ENCODE data around the gene ZNF440.
A peak's percentile ranks its signal among the peaks of the same experiment; 100 is the strongest.
"Not testable (repeated sequence)": the region's sequence is repeated elsewhere in the genome, so short reads cannot be mapped to it uniquely, and the experiment has no call there.

Gene ZNF440

DNA sequence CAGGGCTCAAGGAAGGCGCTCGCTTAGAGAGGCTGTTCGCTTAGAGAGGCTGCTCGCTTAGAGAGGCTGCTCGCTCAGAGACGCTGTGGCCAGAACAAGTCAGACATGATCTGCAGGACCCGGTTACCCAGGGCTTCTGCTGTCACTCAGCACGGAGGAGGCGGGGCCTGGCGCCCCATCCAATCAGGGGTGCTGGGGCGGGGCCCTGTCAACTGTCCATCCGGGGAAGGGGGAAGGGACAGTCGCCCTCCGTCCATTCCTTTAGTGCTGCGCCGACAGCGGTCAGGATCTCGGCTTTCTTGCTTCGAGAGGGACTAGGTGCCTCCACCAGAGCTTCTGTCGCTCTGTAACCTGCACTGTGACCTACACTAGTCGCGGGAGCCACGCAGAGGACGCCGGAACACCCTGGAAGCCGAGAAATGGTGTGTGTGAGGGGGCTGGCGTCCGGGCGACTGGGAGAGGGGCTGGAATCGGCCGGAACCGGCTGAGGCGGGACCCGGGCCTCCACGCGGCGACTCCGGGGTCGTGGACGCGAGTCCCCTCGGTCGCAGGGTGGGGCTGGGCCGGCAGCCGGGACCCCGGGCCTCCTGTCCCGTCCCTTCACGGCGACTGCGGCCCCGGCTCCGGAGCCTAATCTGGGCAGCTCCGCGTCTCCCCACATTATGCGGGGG is at the start of gene ZNF440:
TSS of gene ZNF440 (plus strand) at position 245 of the 671 bp plus-strand sequence. CDS start at position 420, 175 bp downstream.
- DNase-seq, result peak; percentile 87
- ATAC-seq (replicated peaks), result peak; percentile 98 to 99
- Mint-ChIP-seq H3K4me1 (peaks cover 11 to 25% of the 10 kb centered on the region in 2 donors), H3K36me3 (peaks cover 6 to 7% of the 10 kb centered on the region in 2 donors), H3K27me3 (no peaks in the 10 kb centered on the region), H3K27ac (peak within 1 kb of the TSS; percentile 96), H3K4me3 (peak within 1 kb of the TSS; percentile 90 to 91), H3K9me3 (no peaks in the 10 kb centered on the region)

- peaks cover 13 to 16% of the 10 kb centered on the region in 2 donors for H3K4me1 Mint-ChIP-seq
- H3K27me3 Mint-ChIP-seq, result no peaks in the 10 kb centered on the region
- ATAC-seq (replicated peaks) (peak; percentile 95 to 96), DNase-seq (peak; percentile 94)
- peak within 1 kb of the TSS; percentile 100 for H3K27ac Mint-ChIP-seq
- peaks cover 15 to 37% of the 10 kb centered on the region in 2 donors for H3K36me3 Mint-ChIP-seq
- peak within 1 kb of the TSS; percentile 96 to 100 for H3K4me3 Mint-ChIP-seq
- H3K9me3 Mint-ChIP-seq, result peaks cover 21 to 24% of the 10 kb centered on the region in 2 donors
Measured at GRCh38 chr19:11766597-11767591, 47.2 kb upstream of the ZNF440 start, which contains the start of gene ZNF441. ZNF441 (plus strand) TSS chr19:11767000; CDS start chr19:11767194, 194 bp downstream.

DNA sequence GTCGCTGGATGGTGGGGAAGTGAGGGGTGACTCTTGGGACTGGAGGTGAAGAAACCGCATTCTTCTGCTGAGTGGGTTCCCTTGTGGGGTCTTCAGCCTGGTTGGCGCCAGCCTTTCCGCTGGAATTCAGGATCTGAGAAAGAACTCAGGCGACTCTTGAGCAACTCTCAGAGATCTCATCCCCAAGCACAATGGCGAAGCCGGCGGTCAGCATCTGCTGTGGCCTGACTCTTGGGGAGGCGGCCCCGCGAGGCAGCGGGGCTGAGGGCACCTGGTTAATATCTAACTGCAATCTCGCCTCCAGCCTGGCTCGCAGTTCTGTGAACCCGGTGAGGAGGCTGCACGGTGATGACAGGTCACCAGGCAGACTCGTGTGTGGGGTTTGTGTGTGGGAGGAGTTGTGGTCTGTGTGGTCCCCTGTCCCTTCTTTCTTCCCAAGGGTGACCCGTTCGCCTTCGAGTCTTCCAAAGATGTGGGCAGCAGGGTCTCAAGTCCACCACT is 46.4 kb upstream of the ZNF440 start:
- peaks cover 21 to 43% of the 10 kb centered on the region in 2 donors for H3K36me3 Mint-ChIP-seq
- DNase-seq (peak; percentile 42), ATAC-seq (replicated peaks) (peak; percentile 41 to 48)
- H3K27me3 Mint-ChIP-seq, result no peaks in the 10 kb centered on the region
- H3K9me3 Mint-ChIP-seq, result peaks cover 27 to 29% of the 10 kb centered on the region in 2 donors
- peak overlapping the region; percentile 100 for H3K27ac Mint-ChIP-seq
- H3K4me1 Mint-ChIP-seq, result peaks cover 16% of the 10 kb centered on the region in 2 donors
- H3K4me3 Mint-ChIP-seq, result peak overlapping the region; percentile 96 to 100

DNA sequence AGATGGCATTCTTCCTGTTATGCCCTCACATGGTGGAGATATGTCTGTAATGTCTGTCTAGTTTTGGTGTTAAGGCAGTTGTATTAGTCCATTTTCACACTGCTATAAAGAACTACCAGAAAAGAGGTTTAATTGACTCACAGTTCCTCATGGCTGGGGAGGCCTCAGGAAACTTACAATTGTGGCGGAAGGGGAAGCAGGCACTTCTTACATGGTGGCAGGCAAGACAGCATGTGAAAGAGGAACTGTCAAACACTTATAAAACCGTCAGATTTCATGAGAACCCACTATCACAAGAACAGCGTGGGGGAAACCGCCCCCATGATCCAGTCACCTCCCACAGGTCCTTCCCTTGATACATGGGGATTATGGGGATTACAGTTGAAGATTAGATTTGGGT is 44.1 kb upstream of the ZNF440 start:
- Mint-ChIP-seq H3K4me1 (peaks cover 16 to 17% of the 10 kb centered on the region in 2 donors), H3K9me3 (peaks cover 22 to 37% of the 10 kb centered on the region in 2 donors), H3K27me3 (no peaks in the 10 kb centered on the region), H3K4me3 (no peak overlapping the region), H3K36me3 (peaks cover 29 to 56% of the 10 kb centered on the region in 2 donors), H3K27ac (peak overlapping the region; percentile 20)
- DNase-seq (no peak), ATAC-seq (replicated peaks) (no peak)

DNA sequence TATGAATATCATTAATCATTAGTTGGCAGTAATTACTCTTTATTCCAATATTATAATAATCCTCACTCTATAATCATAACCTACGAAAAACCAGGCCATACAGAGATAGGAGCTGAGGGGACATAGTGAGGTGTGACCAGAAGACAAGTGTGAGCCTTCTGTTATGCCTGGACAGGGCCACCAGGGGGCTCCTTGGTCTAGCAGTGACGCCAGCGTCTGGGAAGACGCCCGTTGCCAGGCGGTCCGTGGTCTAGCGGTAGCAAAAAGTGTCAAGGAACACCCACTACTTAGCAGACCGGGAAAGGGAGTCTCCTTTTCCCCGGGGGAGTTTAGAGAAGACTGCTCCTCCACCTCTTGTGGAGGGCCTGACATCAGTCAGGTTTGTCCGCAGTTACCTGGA is 42.6 kb upstream of the ZNF440 start:
- not testable (repeated sequence) for H3K27ac Mint-ChIP-seq; DNase-seq; H3K27me3 Mint-ChIP-seq; H3K4me3 Mint-ChIP-seq; ATAC-seq (replicated peaks)
- Mint-ChIP-seq H3K4me1 (peaks cover 16 to 17% of the 10 kb centered on the region in 2 donors), H3K36me3 (peaks cover 34 to 65% of the 10 kb centered on the region in 2 donors), H3K9me3 (peaks cover 22 to 37% of the 10 kb centered on the region in 2 donors)

DNA sequence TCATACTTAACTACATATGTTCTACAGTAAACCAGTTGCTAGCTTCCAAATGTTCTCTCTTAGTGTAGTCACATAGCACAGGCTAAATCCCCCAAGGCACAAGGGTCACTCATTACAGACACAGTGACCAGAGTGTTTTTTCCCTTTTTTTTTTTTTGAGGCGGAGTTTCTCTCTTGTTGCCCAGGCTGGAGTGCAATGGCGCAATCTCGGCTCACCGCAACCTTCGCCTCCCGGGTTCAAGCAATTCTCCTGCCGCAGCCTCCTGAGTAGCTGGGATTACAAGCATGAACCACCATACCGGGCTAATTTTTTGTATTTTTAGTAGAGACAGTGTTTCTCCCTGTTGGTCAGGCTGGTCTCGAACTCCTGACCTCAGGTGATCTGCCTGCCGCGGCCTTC is 37.4 kb upstream of the ZNF440 start:
- H3K9me3 Mint-ChIP-seq, result peaks cover 18 to 23% of the 10 kb centered on the region in 2 donors
- not testable (repeated sequence) for ATAC-seq (replicated peaks); DNase-seq; H3K4me3 Mint-ChIP-seq; H3K27me3 Mint-ChIP-seq; H3K27ac Mint-ChIP-seq; H3K4me1 Mint-ChIP-seq
- peaks cover 59 to 81% of the 10 kb centered on the region in 2 donors for H3K36me3 Mint-ChIP-seq

- peaks cover 14 to 20% of the 10 kb centered on the region in 2 donors for H3K9me3 Mint-ChIP-seq
- peaks cover 64 to 80% of the 10 kb centered on the region in 2 donors for H3K36me3 Mint-ChIP-seq
- H3K4me3 Mint-ChIP-seq, result no peak overlapping the region
- H3K27me3 Mint-ChIP-seq, result no peaks in the 10 kb centered on the region
- DNase-seq (no peak), ATAC-seq (replicated peaks) (no peak)
- no peak overlapping the region for H3K27ac Mint-ChIP-seq
- no peaks in the 10 kb centered on the region for H3K4me1 Mint-ChIP-seq
Measured at GRCh38 chr19:11780431-11781020, 33.5 kb upstream of the ZNF440 start.

- H3K4me1 Mint-ChIP-seq, result no peaks in the 10 kb centered on the region
- H3K27ac Mint-ChIP-seq, result no peak overlapping the region
- no peak overlapping the region for H3K4me3 Mint-ChIP-seq
- peaks cover 62 to 78% of the 10 kb centered on the region in 2 donors for H3K36me3 Mint-ChIP-seq
- no peaks in the 10 kb centered on the region for H3K27me3 Mint-ChIP-seq
- peak; percentile 46 to 71 for ATAC-seq (replicated peaks)
- DNase-seq, result no peak
- peaks cover 14 to 23% of the 10 kb centered on the region in 2 donors for H3K9me3 Mint-ChIP-seq
Measured at GRCh38 chr19:11781295-11782057, 32.6 kb upstream of the ZNF440 start.

- DNase-seq (no peak), ATAC-seq (replicated peaks) (no peak)
- no peaks in the 10 kb centered on the region for H3K4me1 Mint-ChIP-seq
- H3K9me3 Mint-ChIP-seq, result peaks cover 14 to 28% of the 10 kb centered on the region in 2 donors
- H3K27ac Mint-ChIP-seq, result no peak overlapping the region
- no peak overlapping the region for H3K4me3 Mint-ChIP-seq
- peaks cover 52 to 63% of the 10 kb centered on the region in 2 donors for H3K36me3 Mint-ChIP-seq
- no peaks in the 10 kb centered on the region for H3K27me3 Mint-ChIP-seq
Measured at GRCh38 chr19:11783767-11784166, 30.3 kb upstream of the ZNF440 start.

DNA sequence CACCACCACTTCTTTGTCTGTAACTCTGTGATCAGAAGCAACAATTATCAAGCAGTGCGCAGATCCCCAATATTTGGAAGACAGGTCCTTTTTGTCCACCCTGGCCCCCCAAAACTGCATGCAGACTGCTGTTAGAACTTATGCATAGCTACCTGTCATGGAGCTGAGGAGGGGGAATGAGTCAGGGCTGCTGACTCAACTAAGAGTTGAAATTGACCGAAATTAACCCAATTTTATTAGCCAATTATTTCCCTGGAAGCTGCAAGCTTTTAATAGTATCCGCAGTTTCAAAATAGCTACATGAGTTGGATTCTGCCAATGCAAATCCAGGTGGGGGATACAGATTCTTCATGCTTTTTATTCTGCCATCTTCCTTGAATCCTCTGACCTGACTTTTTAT is 29.7 kb upstream of the ZNF440 start:
- ATAC-seq (replicated peaks), result no peak
- H3K9me3 Mint-ChIP-seq, result peaks cover 14 to 30% of the 10 kb centered on the region in 2 donors

GRCh38 chr19:11787536-11787935 is 26.5 kb upstream of the ZNF440 start:
- DNase-seq (no peak), ATAC-seq (replicated peaks) (no peak)
- Mint-ChIP-seq H3K36me3 (peaks cover 27 to 33% of the 10 kb centered on the region in 2 donors), H3K4me1 (peaks cover 0 to under 1% of the 10 kb centered on the region in 2 donors), H3K4me3 (no peak overlapping the region), H3K27me3 (no peaks in the 10 kb centered on the region), H3K27ac (no peak overlapping the region), H3K9me3 (peaks cover 24 to 28% of the 10 kb centered on the region in 2 donors)

More for the DNA sequence above, 29.7 kb upstream of the ZNF440 start:
- Mint-ChIP-seq H3K27me3 (no peaks in the 10 kb centered on the region), H3K27ac (no peak overlapping the region), H3K36me3 (peaks cover 48 to 57% of the 10 kb centered on the region in 2 donors), H3K4me1 (no peaks in the 10 kb centered on the region), H3K4me3 (no peak overlapping the region)
- no peak for DNase-seq

DNA sequence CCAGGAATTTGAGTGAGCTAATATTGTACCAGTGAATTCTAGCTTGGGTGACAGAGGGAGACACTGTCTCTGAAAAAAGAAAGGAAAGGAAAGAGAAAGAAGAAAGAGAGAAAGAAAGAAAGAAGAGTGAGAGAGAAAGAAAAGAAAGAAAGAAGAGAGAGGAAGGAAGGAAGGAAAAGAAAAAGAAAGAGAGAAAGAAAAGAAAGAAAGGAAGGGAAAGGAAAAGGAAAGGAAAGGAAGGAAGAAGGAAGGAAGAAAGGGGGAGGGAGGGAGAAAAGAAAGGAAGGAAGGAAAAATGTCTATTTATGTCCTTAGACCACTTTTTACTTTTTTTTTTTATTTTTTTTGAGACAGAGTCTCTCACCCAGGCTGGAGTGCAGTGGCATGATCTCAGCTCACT is 21.1 kb upstream of the ZNF440 start:
- Mint-ChIP-seq H3K4me1 (peaks cover 7 to 24% of the 10 kb centered on the region in 2 donors), H3K27me3 (no peaks in the 10 kb centered on the region), H3K4me3 (no peak overlapping the region), H3K27ac (no peak overlapping the region), H3K36me3 (no peaks in the 10 kb centered on the region), H3K9me3 (peaks cover 12 to 18% of the 10 kb centered on the region in 2 donors)
- ATAC-seq (replicated peaks) (no peak), DNase-seq (no peak)

DNA sequence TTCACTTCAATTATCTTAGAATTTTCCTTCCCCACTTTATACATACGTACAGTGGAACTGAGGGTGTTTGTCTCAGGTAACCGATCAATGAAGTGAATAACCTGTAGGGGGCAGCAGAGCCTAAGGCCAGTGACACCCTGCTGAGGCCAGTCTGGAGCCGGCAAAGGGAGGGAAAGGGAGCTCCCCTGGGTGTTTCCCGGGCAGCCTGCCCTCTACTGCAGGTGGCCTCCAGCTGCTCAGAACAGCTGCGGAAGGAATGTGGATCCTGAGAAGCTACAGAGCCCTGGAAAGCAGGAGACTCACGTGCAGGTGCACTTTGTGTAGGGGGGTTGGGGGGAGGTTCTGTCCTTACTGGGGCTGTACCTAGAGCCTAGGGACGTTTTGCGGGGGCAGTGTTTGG is 16.6 kb upstream of the ZNF440 start:
- peaks cover 3 to 4% of the 10 kb centered on the region in 2 donors for H3K9me3 Mint-ChIP-seq
- H3K36me3 Mint-ChIP-seq, result no peaks in the 10 kb centered on the region
- ATAC-seq (replicated peaks), result peak; percentile 69 to 71
- H3K27me3 Mint-ChIP-seq, result no peaks in the 10 kb centered on the region
- DNase-seq, result peak; percentile 76
- H3K4me1 Mint-ChIP-seq, result peaks cover 9 to 28% of the 10 kb centered on the region in 2 donors
- H3K27ac Mint-ChIP-seq, result no peak overlapping the region
- H3K4me3 Mint-ChIP-seq, result peak overlapping the region; percentile 87 to 96

All from stimulated activated naive B cell treated with anti-CD40 and anti-IgM and Interleukin-4, amounts not matched to agents 10 μg/mL and 1 μg/mL and 100 μg/mL, for 72 hours (primary cell).